NCI-H510A (cell line): ENCODE measurements around the gene RPH3AL.
"Not testable (repeated sequence)": the region's sequence is repeated elsewhere in the genome, so short reads cannot be mapped to it uniquely, and the experiment has no call there.

Experiments used
- DNase-seq: peaks from one replicate; lab custom pipeline; 2025; lab: John Stamatoyannopoulos, UW

The RPH3AL gene

DNA sequence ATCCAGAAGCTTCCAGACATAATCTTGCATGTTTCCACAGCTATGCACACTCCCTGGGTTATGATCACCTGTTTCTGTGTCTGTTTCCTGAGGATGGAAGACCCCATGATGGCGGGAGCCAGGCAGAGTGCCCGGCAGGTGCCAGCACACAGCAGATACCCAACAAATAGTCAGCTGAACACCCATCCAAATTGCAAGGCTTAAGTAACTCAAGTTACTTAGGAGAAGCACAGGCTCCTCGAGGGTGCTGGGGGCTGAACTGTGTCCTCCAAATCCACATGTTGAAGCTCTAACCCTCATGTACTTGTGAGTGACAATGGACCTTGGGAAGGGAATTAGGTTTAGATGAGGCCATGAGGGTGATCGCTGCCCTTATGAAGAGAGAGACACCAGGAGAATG lies 91.7 kb downstream of the RPH3AL start:
- no peak for DNase-seq

DNA sequence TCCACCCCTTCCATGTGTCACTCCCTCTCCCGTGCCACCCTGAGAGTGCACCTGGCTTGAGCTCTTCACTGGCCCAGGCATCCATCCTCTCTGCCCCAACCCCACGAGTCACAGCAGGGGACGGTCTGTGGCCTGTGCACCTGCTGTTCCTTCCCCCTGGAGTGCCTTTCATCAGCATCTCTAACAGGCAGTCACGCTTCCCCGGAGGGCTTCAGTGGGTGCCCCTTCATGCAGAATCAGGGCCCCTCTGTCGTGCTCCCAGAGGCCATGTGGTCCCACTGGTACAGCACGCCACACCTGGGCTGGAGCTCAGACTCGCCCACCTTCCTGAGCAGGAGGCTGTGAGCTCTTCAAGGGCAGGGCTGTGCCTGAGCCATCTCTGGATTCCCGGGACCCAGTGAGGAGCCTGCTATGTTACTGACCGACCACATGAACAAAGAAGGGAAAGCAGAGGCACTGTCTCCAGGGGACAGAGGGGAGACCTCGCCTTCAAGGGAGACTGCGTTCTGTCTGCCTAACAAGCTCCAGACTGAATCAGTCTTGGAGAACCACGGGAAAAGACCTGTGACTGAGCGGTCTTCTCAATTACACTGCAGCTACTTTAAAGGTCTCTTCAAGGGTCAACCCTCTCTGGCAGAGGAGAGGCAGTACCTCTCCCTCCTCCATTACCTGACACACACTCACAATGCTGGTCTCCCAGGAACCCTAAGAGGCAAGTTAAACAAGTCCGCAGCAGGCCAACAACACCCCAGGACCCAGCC lies 92.4 kb downstream of the RPH3AL start:
- no peak for DNase-seq

DNA sequence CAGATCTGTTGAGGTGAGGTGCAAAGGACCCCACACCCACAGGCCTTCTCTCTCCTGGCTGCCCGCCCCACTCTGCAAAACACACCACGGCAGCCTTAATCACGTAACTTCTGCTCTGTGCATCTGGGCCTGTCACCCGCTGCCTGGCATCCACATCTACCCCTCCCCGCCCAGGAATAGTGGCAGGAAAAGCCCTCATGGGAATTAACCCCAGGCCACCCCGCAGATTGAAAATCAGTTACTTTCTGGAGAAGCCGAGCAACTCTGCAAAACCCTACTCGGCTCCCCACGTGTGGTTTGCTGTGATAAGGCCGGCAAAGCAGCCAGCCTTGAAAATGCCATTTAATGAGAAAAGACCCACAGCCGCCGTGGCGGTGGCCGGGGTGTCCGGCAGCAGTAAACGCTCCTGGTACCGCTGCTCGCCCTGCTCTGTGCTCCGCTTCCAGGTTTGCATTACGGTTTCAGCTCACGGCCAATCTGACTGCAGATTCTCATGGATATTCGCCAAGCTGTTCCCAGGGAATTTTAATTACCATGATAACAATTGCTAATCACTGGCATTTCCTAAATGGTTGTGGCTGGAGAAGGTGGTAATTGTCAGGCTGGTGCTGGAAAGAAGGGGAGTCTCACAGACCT lies 93.1 kb downstream of the RPH3AL start:
- DNase-seq: no peak

DNA sequence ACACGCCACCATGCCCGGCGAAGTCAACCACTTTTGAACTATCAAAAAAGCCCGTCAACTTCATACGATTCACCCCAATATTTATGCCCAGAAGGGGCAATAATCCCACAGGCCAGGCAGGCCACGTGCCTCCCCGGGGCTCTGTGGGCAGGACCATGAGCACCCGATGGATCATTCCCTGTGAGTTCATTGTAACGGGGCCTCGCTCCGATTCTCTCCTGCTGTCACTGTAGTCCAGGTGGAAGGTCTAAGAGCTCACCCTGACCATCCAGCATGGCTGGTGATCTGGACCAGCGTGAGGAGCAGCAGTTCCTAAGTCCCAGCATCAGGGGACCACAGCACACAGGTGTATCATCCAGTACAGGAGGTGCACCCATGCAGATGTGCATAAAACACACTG lies 93.7 kb downstream of the RPH3AL start:
- no peak for DNase-seq

DNA sequence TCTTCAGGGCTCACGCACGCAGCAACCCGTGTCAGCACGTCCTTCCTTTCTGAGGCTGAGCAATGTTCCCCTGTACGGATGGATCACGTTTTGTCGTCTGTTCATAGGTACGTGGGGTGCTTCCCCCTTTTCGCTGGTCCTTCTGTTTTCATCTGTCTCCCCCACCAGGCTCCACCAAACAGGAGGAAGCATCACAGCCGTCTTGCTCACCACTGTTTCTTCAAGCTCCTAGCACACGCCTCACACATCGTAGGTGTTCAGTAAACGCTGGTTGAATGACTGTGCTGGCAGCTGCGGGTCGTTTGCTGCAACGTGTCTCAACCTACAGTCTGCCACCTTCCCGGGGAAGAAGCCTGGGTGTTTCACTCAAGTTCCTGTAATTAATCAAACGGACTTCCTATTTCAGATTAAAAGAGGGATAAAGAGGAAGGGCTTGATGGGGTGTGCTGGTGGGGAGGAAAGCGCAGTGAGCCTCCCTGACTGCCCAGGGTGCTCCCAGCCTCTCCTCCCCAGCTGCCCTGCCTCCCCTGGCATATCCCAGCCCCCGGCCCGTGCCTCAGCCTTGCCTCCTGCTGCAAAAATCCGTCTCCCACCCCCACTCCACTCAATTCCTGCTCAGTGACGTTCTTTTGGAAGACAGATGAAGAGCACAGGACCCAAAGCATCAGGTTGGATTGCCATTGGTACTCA lies 94.4 kb downstream of the RPH3AL start:
- no peak for DNase-seq

DNA sequence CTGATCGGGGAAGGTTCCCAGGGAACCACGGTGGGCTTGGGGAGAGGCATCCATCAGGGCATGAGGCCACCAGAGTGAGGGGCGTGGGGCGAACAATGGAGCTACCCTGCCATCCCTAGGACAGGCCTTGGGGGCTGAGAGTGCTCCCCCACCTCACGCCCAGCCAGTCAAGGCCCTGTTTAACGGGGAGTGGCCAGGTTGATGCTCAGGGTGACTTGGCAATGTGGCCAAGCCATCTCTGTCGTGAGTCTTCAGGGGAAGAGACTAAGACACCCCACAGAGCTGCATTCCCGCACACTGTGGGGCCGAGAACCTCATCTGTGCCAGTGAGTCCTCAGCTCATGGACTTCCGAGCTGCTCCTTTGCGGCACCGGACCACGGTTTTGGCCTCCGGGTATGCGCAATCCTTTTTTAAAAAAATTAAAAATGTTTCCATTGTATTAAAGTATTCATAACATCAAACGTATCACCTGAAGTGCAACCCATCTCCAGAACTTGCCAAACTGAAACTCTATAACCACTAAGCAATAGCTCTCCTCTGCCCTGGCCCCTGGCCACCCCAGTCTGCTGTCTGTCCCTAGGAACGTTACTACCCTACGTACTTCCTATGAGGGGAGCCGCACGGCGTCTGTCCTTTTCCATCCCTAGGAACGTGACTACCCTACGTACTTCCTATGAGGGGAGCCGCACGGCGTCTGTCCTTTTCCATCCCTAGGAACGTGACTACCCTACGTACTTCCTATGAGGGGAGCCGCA lies 99.3 kb downstream of the RPH3AL start:
- DNase-seq: no peak

DNA sequence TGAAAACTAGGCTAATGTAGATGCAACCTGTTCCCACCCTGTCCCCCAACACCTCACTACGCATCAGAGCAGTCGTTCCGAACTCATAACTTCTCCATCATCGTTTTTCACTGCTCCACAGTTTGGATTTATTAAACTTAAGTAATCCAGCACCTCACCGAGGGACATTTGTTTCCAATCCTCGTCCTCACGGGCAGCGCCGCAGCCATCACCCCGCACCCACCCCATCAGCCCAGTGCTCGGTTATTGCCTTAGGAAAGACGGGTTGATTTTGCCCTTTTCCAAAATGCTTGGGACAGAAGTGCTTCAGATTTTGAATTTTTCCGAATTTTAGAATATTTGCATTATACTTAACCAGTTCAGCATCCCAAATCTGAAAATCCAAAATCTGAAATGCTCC lies 100.2 kb downstream of the RPH3AL start:
- DNase-seq: no peak

DNA sequence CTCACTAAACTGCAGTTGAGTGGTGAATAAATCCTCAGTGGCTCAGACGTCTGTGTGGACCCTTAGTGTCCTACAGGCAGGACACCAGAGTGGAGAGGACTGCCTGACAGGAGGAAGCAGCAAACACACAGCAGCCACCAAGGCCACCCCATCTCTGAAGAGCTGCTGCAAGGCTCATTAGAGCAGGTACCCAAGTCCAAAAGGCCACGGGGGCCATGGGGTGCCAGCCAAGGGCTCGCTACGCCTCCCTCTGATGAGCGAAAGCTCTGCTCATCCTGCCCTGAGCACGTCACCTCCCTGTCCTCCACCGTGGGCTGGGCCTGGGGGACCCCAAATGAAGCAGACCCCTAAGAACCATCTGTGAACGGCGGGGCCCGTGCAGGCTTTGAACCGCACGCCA lies 101.1 kb downstream of the RPH3AL start:
- DNase-seq: no peak

DNA sequence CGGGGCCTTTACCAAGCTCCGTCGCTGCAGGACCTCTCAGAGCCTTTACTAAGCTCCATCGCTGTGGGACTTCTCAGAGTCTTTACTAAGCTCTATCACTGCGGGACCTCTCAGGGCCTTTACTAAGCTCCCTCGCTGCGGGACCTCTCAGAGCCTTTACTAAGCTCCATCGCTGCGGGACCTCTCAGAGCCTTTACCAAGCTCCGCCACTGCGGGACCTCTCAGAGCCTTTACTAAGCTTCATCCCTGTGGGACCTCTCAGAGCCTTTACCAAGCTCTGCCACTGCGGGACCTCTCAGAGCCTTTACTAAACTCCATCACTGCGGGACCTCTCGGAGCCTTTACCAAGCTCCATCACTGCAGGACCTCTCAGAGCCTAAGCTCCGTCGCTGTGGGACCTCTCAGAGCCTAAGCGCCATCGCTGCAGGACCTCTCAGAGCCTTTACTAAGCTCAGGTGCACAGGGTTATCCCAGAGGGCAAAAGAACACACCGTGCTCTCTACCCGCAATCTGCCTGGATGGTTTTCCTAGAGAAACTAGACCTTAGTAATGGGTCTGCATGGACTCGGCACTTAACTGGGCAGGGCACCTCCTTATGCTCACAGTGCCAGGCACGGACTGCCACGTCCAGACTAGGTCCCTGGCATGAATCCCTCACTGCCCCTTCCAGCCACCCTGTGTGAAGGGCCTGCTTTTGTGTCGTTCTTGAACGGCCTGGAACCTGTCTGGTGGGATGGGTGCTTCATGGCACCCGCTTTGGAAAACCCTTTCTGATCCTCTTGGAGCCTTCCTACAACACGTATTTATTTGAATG lies 101.9 kb downstream of the RPH3AL start:
- no peak for DNase-seq

DNA sequence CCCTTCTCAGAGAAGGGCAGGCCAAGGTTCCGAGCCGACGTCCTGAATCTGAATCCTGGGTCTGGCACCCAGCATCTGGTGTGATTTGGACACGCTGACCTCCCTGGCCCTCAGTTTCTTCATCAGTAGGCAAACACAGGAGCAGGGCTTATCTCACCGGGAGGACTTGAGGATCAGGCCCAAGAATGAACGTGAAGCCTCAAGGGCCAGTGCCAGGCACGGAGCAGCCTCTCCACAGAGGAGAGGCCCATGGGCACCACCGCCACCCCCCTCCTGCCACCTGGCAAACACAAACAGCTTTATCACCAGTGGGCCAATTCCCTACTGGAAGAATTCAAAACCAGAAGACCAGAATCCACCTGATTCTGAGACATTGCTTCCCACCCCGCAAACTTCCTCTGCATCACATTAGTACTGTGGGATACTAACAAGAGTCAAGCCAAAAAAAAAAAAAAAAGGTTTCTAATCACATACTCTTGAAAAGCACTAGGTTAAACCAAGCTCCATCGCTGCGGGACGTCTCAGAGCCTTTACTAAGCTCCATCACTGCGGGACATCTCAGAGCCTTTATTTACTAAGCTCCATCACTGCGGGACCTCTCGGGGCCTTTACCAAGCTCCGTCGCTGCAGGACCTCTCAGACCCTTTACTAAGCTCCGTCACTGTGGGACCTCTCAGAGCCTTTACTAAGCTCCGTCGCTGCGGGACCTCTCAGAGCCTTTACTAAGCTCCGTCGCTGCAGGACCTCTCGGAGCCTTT lies 103.2 kb downstream of the RPH3AL start:
- DNase-seq: no peak

DNA sequence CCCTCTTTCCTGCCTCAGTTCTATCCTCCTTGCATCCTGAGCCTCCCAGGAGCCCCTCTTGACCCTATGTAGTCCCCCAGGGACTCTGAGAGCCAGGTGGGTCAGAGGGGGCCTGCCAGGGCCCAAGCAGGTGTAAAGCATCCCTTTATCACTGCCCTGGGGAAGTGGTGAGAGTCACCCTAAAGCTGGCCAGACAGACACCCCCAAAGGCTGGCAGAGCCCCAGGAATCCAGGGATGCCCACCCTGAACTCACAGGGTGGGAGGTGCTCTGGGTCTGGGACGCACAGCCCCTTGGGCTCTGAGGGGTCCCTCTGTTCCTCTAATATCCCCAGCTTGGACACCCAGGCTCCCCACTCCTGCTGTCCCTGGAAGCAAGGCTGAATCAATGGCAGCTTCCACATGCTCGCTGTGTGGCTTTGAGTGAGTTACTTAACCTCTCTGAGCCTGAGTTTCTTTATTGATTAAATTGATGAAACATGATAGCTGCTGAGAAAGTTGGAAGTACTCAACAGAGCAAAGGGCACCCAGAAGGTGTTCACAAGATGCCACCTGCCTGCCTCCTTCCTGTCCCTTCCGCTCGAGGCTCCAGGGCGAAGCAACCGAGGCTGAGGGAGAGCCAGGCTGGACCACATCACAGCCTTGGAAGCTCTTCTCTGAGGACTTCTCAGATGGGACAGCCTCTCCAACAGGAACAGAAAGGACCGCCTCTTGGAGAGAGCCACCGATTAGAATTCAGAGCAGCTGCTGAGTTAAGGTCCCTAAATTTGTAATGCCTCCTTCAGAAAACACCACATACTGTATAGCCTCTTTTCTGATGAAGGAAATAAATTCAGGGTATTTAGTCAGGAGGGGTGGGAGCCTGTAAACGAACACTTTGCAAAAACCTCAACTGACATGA lies 104.0 kb downstream of the RPH3AL start:
- no peak for DNase-seq

DNA sequence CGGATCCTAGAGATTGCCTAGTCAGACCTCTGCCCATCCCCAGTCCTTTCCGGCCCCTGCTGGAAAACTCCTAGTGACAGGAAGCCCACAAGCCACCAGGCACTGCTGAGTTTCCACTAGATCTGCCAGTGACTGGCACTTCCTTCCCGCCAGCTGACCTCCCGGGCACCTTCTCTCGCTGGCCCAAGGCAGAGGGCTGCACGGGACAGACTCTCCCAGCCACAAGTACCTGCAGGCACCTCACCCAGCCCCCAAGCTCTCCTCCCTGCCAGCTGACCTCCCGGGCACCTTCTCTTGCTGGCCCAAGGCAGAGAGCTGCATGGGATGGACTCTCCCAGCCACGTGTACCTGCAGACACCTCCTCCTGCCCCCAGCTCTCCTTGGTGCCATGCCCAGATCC lies 104.8 kb downstream of the RPH3AL start:
- DNase-seq: no peak

DNA sequence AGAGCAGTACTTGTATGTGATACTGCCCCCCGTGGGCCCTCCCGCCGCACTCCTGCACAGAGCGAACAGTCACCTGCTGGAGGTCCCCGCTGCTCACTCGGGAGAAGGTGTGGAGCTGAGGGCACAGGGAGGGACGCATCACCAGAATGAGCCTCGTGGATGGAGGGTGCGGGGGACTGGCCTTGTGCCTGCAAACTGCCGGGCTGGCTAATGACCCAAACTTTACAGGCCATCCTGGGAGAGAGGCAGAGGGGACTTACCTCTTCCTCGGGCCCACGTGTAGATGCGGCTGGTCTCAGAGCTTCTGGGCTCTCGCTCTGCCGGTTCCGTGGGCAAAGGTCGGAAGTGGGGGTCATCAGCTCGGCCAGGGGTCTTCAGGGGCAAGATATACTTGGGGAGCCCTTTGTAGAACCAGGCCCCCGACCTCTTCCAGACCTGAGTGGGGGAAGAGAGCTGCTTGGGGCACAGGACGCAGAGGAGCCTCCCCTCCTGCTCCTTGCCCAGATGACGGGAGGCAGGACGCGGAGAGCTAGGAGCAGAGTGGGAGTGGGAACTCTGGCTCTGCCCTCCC lies 105.7 kb downstream of the RPH3AL start:
- no peak for DNase-seq

DNA sequence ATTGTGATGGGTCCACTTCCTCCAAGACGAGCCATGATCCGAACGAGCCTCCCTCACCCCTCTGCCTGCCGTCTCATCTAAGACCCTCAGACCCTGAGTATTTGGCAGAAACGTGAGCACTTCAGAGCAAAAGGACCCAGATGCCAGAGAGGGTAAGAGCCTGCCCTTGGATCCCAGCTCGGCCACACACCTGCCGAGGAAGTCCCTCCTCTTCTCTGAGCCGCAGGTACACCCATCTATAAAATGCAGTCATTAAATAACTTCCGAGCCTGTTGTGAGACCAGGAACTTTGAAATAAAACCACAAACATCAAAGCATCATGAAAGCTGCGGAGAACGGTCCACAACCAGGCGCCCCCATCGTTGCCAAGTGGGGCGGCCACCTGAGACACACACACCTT lies 106.4 kb downstream of the RPH3AL start:
- no peak for DNase-seq

DNA sequence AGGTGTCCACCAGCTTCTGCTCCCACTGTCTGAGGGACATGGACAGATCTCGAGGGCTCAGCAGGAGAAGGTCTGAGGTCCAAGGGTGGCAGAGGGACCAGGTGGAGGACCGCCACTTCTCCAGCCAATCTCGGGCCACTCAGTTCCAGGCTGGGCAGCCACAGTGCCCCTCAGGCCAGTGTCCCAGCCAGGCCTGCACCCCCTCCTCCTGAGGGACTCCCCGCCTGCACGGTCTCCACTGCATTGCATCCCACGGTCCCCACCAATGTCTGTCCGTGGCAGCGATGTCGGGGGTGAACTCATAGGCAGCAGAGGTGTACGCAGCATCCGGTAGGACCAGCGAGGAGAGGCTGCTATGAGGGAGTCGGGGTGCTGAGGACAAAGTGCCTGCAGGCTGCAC lies 107.0 kb downstream of the RPH3AL start:
- DNase-seq: no peak

DNA sequence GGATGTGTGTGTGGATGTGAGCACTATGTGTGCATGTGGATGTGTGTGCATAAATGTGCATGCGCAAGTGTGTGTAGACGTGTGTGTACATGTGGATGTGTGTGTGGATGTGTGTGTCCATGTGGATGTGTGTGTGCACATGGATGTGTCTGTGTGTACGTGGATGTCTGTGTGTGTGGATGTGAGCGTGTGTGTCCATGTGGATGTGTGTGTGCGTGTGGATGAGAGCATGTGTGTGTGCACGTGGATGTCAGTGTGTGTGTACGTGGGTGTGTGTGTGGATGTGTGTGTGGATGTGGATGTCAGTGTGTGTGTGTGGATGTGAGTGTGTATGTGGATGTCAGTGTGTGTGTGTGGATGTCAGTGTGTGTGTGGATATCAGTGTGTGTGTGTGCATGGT lies 107.6 kb downstream of the RPH3AL start:
- DNase-seq: no peak

DNA sequence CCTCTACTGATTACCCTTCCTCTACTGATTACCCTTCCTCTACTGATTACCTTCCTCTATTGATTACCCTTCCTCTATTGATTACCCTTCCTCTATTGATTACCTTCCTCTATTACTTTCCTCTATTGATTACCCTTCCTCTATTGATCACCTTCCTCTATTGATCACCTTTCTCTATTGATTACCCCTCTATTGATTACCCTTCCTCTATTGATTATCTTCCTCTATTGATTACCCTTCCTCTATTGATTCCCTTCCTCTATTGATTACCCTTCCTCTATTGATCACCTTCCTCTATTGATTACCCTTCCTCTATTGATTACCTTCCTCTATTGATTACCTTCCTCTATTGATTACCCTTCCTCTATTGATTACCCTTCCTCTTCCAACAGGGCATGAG lies 108.7 kb downstream of the RPH3AL start:
- DNase-seq: not testable (repeated sequence)

DNA sequence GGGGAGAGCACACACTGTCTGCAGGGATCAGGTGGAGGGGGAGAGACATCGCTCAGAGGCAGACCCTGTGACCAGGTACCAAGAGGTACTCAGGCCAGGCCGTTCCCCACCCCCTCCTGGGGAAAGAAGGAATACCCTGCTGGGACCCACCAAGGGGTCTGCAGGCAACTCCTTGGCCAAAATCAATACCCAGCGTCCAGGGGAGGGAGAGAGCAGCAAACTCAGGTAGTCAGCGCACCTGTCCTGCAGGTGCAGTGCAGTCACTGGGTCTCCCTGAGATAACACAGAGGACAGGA lies 113.7 kb downstream of the RPH3AL start:
- DNase-seq: no peak

DNA sequence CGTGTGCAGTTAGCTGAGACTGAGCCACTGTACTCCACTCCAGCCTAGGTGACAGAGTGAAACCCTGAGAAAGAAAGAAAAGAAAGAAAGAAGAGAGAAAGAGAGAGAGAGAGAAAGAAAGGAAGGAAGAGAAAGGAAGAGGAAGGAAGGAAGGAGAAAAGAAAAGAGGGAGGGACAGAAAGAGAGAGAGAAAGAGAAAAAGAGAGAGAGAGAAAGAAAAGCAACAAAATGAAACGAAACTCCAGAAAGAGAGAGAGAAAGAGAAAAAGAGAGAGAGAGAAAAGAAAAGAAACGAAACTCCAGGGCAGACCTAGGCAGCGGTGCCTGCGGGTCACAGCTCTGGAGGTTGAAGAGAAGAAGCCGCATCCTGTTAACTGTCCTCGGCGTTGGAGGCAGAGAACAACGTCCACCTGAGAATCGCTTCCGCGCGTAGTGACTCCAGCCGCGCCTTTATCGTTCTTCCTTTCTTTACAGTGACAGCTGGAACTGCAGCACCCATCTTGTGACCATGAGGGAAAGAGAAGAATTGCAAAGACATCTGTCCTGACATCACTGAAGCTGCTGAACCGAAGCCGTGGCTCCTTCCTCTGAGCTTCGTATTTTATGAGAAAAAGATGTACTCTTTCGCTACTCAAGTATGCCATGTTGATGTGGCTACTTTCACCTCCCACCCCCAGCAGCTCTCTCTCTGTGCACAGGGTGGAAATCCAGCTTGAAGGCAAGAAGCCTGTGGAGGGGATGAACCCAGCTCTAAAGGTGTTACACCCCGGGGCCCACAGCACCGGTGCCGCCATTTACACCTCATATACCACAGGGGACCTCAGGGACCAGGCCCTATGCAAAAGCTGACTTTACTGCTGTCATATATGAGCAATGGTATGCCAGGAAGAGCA lies 114.3 kb downstream of the RPH3AL start:
- DNase-seq: no peak
